Measurements from ENCODE around the gene EYA2.
"Not testable (repeated sequence)": the region's sequence is repeated elsewhere in the genome, so short reads cannot be mapped to it uniquely, and the experiment has no call there.

EYA2 gene

GRCh38 chr20:46931699-46932098 is 37.1 kb downstream of the EYA2 start:
- Histone ChIP-seq H3K9me3 (ENCODE audit: insufficient read depth, low read depth, low read length) (no peaks in the 10 kb centered on the region), H3K4me2 (ENCODE audit: low read depth, low read length, poor library complexity, severe bottlenecking) (no peak overlapping the region), H3K79me2 (ENCODE audit: insufficient read depth, low read length) (no peaks in the 10 kb centered on the region), H3K4me1 (ENCODE audit: insufficient read depth, low read length, poor library complexity, severe bottlenecking) (no peaks in the 10 kb centered on the region), H3K4me3 (ENCODE audit: low read length, poor library complexity, severe bottlenecking) (no peak overlapping the region), H3K36me3 (ENCODE audit: insufficient read depth, low read length) (no peaks in the 10 kb centered on the region), H3F3A (ENCODE audit: low read depth) (no peaks in the 10 kb centered on the region), H3K9me2 (replicated peaks; ENCODE audit: low read depth, low read length) (no peaks in the 10 kb centered on the region), H3K9ac (ENCODE audit: low read depth, low read length, poor library complexity, severe bottlenecking) (no peak overlapping the region), H2AFZ (ENCODE audit: low read length) (no peak overlapping the region), H4K20me1 (ENCODE audit: insufficient read depth, low read length, poor library complexity, severe bottlenecking) (no peaks in the 10 kb centered on the region), H3K27me3 (ENCODE audit: insufficient read depth, low read length, poor library complexity, severe bottlenecking) (no peaks in the 10 kb centered on the region)
- TF ChIP-seq CTCF (conservative IDR thresholded peaks at IDR 0.05; ENCODE audit: low read length) = no peak
- TF ChIP-seq EZH2phosphoT487 (IDR thresholded peaks at IDR 0.05; ENCODE audit: borderline replicate concordance) = no peak

- H3F3A ChIP-seq (ENCODE audit: low read depth); H3K4me1 ChIP-seq (ENCODE audit: insufficient read depth, low read length, poor library complexity, severe bottlenecking); H3K4me2 ChIP-seq (ENCODE audit: low read depth, low read length, poor library complexity, severe bottlenecking); H4K20me1 ChIP-seq (ENCODE audit: insufficient read depth, low read length, poor library complexity, severe bottlenecking); H3K79me2 ChIP-seq (ENCODE audit: insufficient read depth, low read length); H3K9me2 ChIP-seq (replicated peaks; ENCODE audit: low read depth, low read length); H3K4me3 ChIP-seq (ENCODE audit: low read length, poor library complexity, severe bottlenecking); H2AFZ ChIP-seq (ENCODE audit: low read length); H3K9me3 ChIP-seq (ENCODE audit: insufficient read depth, low read depth, low read length); H3K27me3 ChIP-seq (ENCODE audit: insufficient read depth, low read length, poor library complexity, severe bottlenecking); H3K9ac ChIP-seq (ENCODE audit: low read depth, low read length, poor library complexity, severe bottlenecking); H3K36me3 ChIP-seq (ENCODE audit: insufficient read depth, low read length): not testable (repeated sequence)
Observed at GRCh38 chr20:46932439-46932838, 37.8 kb downstream of the EYA2 start.

GRCh38 chr20:46933150-46933549 is 38.5 kb downstream of the EYA2 start:
- Histone ChIP-seq H3K27me3 (ENCODE audit: insufficient read depth, low read length, poor library complexity, severe bottlenecking) (no peaks in the 10 kb centered on the region), H2AFZ (ENCODE audit: low read length) (no peak overlapping the region), H3K4me3 (ENCODE audit: low read length, poor library complexity, severe bottlenecking) (no peak overlapping the region), H3K79me2 (ENCODE audit: insufficient read depth, low read length) (no peaks in the 10 kb centered on the region), H3K9ac (ENCODE audit: low read depth, low read length, poor library complexity, severe bottlenecking) (no peak overlapping the region), H3F3A (ENCODE audit: low read depth) (no peaks in the 10 kb centered on the region), H3K4me2 (ENCODE audit: low read depth, low read length, poor library complexity, severe bottlenecking) (no peak overlapping the region), H3K4me1 (ENCODE audit: insufficient read depth, low read length, poor library complexity, severe bottlenecking) (no peaks in the 10 kb centered on the region), H3K9me2 (replicated peaks; ENCODE audit: low read depth, low read length) (no peaks in the 10 kb centered on the region), H3K36me3 (ENCODE audit: insufficient read depth, low read length) (no peaks in the 10 kb centered on the region), H3K9me3 (ENCODE audit: insufficient read depth, low read depth, low read length) (no peaks in the 10 kb centered on the region), H4K20me1 (ENCODE audit: insufficient read depth, low read length, poor library complexity, severe bottlenecking) (no peaks in the 10 kb centered on the region)
- TF ChIP-seq EZH2phosphoT487 (IDR thresholded peaks at IDR 0.05; ENCODE audit: borderline replicate concordance) = no peak
- TF ChIP-seq CTCF (conservative IDR thresholded peaks at IDR 0.05; ENCODE audit: low read length) = no peak

GRCh38 chr20:46934746-46935287 is 40.2 kb downstream of the EYA2 start:
- Histone ChIP-seq H3F3A (ENCODE audit: low read depth) (no peaks in the 10 kb centered on the region), H3K9me2 (replicated peaks; ENCODE audit: low read depth, low read length) (no peaks in the 10 kb centered on the region), H3K9me3 (ENCODE audit: insufficient read depth, low read depth, low read length) (no peaks in the 10 kb centered on the region), H3K4me1 (ENCODE audit: insufficient read depth, low read length, poor library complexity, severe bottlenecking) (no peaks in the 10 kb centered on the region), H3K4me2 (ENCODE audit: low read depth, low read length, poor library complexity, severe bottlenecking) (no peak overlapping the region), H3K79me2 (ENCODE audit: insufficient read depth, low read length) (no peaks in the 10 kb centered on the region), H3K9ac (ENCODE audit: low read depth, low read length, poor library complexity, severe bottlenecking) (no peak overlapping the region), H3K27me3 (ENCODE audit: insufficient read depth, low read length, poor library complexity, severe bottlenecking) (no peaks in the 10 kb centered on the region), H2AFZ (ENCODE audit: low read length) (no peak overlapping the region), H4K20me1 (ENCODE audit: insufficient read depth, low read length, poor library complexity, severe bottlenecking) (no peaks in the 10 kb centered on the region), H3K36me3 (ENCODE audit: insufficient read depth, low read length) (no peaks in the 10 kb centered on the region), H3K4me3 (ENCODE audit: low read length, poor library complexity, severe bottlenecking) (no peak overlapping the region)
- TF ChIP-seq EZH2phosphoT487 (IDR thresholded peaks at IDR 0.05; ENCODE audit: borderline replicate concordance) = no peak
- no peak for TF ChIP-seq CTCF (conservative IDR thresholded peaks at IDR 0.05; ENCODE audit: low read length)

Data from Loucy (cell line).